HL-60 (cell line): ENCODE measurements around the gene SLC12A6.

Experiments used
- DNase-seq, 2 experiments: peaks; one replicate each; pipeline ENCODE4 v3.0.0-alpha.2; 2010 to 2020; ENCODE audit warnings: low read depth in 1 of 2, low spot score in 1 of 2
- H3K27ac ChIP-seq: fragments of 250-450 bp; sonication (Bioruptor Pico); replicated peaks from 2 replicates; pipeline ENCODE4 v1.5.1; 2020; ENCODE audit warnings: mild to moderate bottlenecking, moderate library complexity
- H3K27me3 ChIP-seq: fragments of 250-450 bp; sonication (Bioruptor Pico); 2 replicates; pipeline ENCODE4 v1.5.1; 2021; ENCODE audit warnings: mild to moderate bottlenecking, moderate library complexity; ENCODE audit not compliant: insufficient read depth, poor library complexity, severe bottlenecking
- H3K4me3 ChIP-seq: replicated peaks from 2 replicates; pipeline ENCODE4 v1.5.1; 2011; ENCODE audit warnings: mild to moderate bottlenecking, control low read depth, low read length; ENCODE audit not compliant: insufficient read depth
- GABPA ChIP-seq: IDR thresholded peaks from 2 replicates; pipeline ENCODE4 v1.6.1; 2012; ENCODE audit warnings: low read depth
- POLR2AphosphoS5 ChIP-seq: IDR thresholded peaks from 2 replicates; pipeline ENCODE4 v1.6.1; 2012; ENCODE audit warnings: low read depth
- REST ChIP-seq: IDR thresholded peaks from 2 replicates; pipeline ENCODE4 v1.6.1; 2012; ENCODE audit warnings: low read depth; ENCODE audit not compliant: insufficient replicate concordance
- SPI1 ChIP-seq: IDR thresholded peaks from 2 replicates; pipeline ENCODE4 v1.6.1; 2012; ENCODE audit warnings: low read depth, mild to moderate bottlenecking, borderline replicate concordance
- TF ChIP-seq, protein P1 (sequence below): IDR thresholded peaks from one replicate; pipeline ENCODE4 v1.5.1; 2011; ENCODE audit warnings: low read length, control low read depth, inconsistent platforms; ENCODE audit not compliant: insufficient read depth

Gene SLC12A6

DNA sequence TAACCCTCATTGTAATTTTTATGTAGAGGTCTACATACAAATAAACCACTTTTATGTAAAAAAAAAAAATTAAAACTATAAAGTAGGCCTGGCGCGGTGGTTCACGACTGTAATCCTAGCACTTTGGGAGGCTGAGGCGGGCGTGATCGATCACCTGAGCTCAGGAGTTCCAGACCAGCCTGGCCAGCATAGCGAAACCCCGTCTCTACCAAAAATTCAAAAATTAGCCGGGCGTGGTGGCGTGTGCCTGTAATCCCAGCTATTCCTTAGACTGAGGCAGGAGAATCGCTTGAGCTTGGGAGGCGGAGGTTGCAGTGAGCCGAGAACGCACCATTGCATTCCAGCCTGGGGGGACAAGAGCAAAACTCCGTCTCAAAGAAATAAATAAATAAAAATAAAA is 766 bp upstream of the SLC12A6 start:
- no peak overlapping the region for H3K27ac ChIP-seq
- DNase-seq: no peak
- no peaks in the 10 kb centered on the region for H3K27me3 ChIP-seq
- peak overlapping the region; percentile 27 for H3K4me3 ChIP-seq
- TF ChIP-seq, protein P1, sequence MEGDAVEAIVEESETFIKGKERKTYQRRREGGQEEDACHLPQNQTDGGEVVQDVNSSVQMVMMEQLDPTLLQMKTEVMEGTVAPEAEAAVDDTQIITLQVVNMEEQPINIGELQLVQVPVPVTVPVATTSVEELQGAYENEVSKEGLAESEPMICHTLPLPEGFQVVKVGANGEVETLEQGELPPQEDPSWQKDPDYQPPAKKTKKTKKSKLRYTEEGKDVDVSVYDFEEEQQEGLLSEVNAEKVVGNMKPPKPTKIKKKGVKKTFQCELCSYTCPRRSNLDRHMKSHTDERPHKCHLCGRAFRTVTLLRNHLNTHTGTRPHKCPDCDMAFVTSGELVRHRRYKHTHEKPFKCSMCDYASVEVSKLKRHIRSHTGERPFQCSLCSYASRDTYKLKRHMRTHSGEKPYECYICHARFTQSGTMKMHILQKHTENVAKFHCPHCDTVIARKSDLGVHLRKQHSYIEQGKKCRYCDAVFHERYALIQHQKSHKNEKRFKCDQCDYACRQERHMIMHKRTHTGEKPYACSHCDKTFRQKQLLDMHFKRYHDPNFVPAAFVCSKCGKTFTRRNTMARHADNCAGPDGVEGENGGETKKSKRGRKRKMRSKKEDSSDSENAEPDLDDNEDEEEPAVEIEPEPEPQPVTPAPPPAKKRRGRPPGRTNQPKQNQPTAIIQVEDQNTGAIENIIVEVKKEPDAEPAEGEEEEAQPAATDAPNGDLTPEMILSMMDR: no peak
- TF ChIP-seq REST (no peak), POLR2AphosphoS5 (no peak), SPI1 (no peak), GABPA (no peak)

DNA sequence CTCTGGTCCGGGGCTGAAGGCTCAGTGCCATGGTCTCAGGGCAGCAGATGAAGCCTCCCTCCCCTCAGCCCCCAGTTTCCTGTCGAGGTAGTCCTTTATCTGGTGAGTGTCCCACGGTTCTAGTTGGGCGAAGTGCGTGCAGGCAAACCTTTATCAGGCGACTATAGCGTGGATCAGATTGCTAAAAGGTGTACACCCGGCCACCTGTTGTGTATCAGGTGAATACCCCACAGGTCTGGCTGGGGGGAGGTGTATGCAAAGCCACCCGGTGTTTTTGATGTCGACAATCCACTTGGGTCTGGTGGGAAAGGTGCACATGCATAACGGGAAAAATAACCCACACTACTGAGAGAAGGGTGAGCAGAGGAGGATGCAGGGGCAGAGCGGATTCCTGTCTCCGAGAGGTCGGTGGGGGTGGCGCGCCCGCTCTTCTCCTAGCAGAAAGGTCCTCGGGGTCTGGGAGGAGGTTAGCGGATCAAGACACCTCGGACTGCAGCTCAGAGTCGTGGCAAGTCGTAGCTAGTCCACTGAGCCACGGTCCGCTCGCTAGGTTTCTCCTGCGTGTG is 507 bp downstream of the SLC12A6 start:
- TF ChIP-seq GABPA (no peak), POLR2AphosphoS5 (no peak), REST (no peak), SPI1 (no peak)
- TF ChIP-seq, protein P1: no peak
- Histone ChIP-seq H3K27ac (peak overlapping the region; percentile 90), H3K27me3 (no peaks in the 10 kb centered on the region), H3K4me3 (peak overlapping the region; percentile 68)
- DNase-seq: no peak

DNA sequence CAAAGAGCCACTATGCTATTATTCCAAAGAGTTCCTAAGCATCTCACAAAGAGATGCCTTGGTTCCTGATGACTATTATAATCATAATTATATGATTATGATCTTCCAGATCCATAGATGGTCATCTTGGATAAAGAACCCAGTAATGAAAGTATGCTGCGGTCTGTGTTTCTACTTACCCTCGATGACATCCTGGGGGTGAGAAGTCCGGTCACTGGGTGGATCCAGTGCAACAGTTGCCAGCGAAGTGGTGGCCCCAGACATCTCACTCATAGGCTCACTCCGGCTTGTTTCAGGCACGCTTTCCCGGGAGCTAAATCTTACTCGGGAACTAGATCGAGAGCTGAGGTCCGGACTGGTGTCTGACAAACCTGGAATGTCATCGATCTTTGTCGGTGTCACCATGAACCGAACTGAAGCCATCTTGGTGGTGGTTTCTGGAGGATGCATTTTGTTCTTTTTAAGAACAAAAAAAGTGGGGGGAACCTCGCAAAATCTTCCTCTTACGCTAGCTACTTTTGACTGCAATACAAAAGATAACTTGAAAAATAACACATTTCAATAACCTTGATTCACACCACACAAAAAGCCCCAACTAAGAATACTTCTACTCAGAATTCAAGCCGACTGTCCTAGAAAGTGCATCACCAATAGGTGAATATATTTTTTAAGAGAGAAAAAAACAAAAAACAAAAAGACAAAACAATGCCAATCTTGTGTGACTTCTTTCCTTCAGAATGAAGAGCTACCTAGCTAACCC is 1.2 kb downstream of the SLC12A6 start:
- H3K4me3 ChIP-seq: peak overlapping the region; percentile 68
- no peak for DNase-seq
- no peak for TF ChIP-seq SPI1
- TF ChIP-seq, protein P1: no peak
- TF ChIP-seq GABPA: no peak
- no peak for TF ChIP-seq POLR2AphosphoS5
- no peak for TF ChIP-seq REST
- peak overlapping the region; percentile 90 for H3K27ac ChIP-seq
- no peaks in the 10 kb centered on the region for H3K27me3 ChIP-seq
